Measurements from ENCODE around the gene CDH23.

The CDH23 gene

DNA sequence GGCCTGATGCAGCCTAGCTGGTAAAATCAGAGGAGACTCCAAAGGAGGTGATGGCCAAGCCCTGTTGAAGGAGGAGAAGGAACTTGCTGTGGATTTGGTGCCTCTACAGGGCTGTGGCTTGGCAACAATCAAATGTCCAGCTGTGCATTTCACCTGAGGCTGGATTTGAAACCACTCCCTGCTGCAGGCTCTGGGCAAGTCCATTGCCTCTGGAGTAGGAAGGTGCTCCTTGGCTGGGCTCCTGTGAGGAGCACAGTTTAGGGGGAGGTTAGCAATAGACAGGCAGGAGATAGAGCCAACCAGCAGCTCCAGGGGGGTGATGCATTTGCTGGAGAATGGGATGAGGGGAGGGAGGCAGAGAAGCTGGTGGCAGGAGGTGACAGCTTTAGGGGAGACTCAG is 26.5 kb downstream of the CDH23 start:
- ATAC-seq, result no peak
- TF ChIP-seq POU6F1 (CRISPR knock-in tag; IDR thresholded peaks at IDR 0.05; ENCODE audit: borderline replicate concordance, low read depth) (no peak), ESRRG (CRISPR knock-in tag; IDR thresholded peaks at IDR 0.05) (no peak), PPARA (CRISPR knock-in tag; IDR thresholded peaks at IDR 0.05; ENCODE audit: borderline replicate concordance) (no peak)

DNA sequence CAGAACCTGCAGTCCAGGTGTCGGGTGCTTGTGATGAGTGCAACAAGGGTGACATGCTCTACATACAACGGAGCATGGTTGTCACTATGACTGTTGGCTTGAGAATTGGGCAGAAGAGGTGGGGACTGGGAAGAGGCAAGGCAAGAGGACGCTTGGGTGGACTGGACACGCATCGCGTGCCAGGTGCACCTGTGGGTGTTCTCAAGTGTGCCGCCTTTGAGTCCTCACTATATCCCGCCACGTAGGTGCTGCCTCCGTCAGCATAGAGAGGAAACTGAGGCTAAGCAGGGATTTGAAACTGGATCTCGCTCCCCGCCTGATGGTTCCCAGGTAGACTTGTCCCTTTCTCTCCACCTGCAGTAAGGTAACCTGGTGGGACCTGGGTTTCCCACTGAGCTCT is 27.2 kb downstream of the CDH23 start:
- ATAC-seq, result no peak
- TF ChIP-seq ZNF8 (CRISPR knock-in tag; IDR thresholded peaks at IDR 0.05) (no peak), OSR1 (CRISPR knock-in tag; IDR thresholded peaks at IDR 0.05) (no peak), ISL1 (CRISPR knock-in tag; IDR thresholded peaks at IDR 0.05) (no peak), POU6F1 (CRISPR knock-in tag; IDR thresholded peaks at IDR 0.05; ENCODE audit: borderline replicate concordance, low read depth) (no peak), ZC3H10 (CRISPR knock-in tag; IDR thresholded peaks at IDR 0.05) (no peak), CSDC2 (CRISPR knock-in tag; IDR thresholded peaks at IDR 0.05) (no peak), ZFP3 (CRISPR knock-in tag; IDR thresholded peaks at IDR 0.05) (no peak), TCF4 (CRISPR knock-in tag; IDR thresholded peaks at IDR 0.05; ENCODE audit: borderline replicate concordance) (no peak), ESRRG (CRISPR knock-in tag; IDR thresholded peaks at IDR 0.05) (no peak), ARNTL (CRISPR knock-in tag; IDR thresholded peaks at IDR 0.05; ENCODE audit: borderline replicate concordance, low read depth) (no peak), ZNF565 (CRISPR knock-in tag; conservative IDR thresholded peaks at IDR 0.05; ENCODE audit: low read depth) (no peak), SNAI2 (CRISPR knock-in tag; IDR thresholded peaks at IDR 0.05) (no peak)
- TF ChIP-seq, protein P1, sequence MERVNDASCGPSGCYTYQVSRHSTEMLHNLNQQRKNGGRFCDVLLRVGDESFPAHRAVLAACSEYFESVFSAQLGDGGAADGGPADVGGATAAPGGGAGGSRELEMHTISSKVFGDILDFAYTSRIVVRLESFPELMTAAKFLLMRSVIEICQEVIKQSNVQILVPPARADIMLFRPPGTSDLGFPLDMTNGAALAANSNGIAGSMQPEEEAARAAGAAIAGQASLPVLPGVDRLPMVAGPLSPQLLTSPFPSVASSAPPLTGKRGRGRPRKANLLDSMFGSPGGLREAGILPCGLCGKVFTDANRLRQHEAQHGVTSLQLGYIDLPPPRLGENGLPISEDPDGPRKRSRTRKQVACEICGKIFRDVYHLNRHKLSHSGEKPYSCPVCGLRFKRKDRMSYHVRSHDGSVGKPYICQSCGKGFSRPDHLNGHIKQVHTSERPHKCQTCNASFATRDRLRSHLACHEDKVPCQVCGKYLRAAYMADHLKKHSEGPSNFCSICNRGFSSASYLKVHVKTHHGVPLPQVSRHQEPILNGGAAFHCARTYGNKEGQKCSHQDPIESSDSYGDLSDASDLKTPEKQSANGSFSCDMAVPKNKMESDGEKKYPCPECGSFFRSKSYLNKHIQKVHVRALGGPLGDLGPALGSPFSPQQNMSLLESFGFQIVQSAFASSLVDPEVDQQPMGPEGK (CRISPR knock-in tag; IDR thresholded peaks at IDR 0.05; ENCODE audit: borderline replicate concordance), result no peak
- TF ChIP-seq, protein P2, sequence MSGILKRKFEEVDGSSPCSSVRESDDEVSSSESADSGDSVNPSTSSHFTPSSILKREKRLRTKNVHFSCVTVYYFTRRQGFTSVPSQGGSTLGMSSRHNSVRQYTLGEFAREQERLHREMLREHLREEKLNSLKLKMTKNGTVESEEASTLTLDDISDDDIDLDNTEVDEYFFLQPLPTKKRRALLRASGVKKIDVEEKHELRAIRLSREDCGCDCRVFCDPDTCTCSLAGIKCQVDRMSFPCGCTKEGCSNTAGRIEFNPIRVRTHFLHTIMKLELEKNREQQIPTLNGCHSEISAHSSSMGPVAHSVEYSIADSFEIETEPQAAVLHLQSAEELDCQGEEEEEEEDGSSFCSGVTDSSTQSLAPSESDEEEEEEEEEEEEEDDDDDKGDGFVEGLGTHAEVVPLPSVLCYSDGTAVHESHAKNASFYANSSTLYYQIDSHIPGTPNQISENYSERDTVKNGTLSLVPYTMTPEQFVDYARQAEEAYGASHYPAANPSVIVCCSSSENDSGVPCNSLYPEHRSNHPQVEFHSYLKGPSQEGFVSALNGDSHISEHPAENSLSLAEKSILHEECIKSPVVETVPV (CRISPR knock-in tag; IDR thresholded peaks at IDR 0.05), result no peak

- TF ChIP-seq RARB (CRISPR knock-in tag; IDR thresholded peaks at IDR 0.05) (no peak), ISL1 (CRISPR knock-in tag; IDR thresholded peaks at IDR 0.05) (no peak), CSDC2 (CRISPR knock-in tag; IDR thresholded peaks at IDR 0.05) (no peak), ARNTL (CRISPR knock-in tag; IDR thresholded peaks at IDR 0.05; ENCODE audit: borderline replicate concordance, low read depth) (no peak), TOX (CRISPR knock-in tag; IDR thresholded peaks at IDR 0.05; ENCODE audit: borderline replicate concordance) (no peak), ZC3H10 (CRISPR knock-in tag; IDR thresholded peaks at IDR 0.05) (no peak), PPARA (CRISPR knock-in tag; IDR thresholded peaks at IDR 0.05; ENCODE audit: borderline replicate concordance) (no peak), TCF4 (CRISPR knock-in tag; IDR thresholded peaks at IDR 0.05; ENCODE audit: borderline replicate concordance) (no peak), ZNF8 (CRISPR knock-in tag; IDR thresholded peaks at IDR 0.05) (no peak), OSR1 (CRISPR knock-in tag; IDR thresholded peaks at IDR 0.05) (no peak), ZNF565 (CRISPR knock-in tag; conservative IDR thresholded peaks at IDR 0.05; ENCODE audit: low read depth) (no peak), SNAI2 (CRISPR knock-in tag; IDR thresholded peaks at IDR 0.05) (no peak), CREB5 (CRISPR knock-in tag; IDR thresholded peaks at IDR 0.05; ENCODE audit: low read depth) (no peak), POU6F1 (CRISPR knock-in tag; IDR thresholded peaks at IDR 0.05; ENCODE audit: borderline replicate concordance, low read depth) (no peak)
- TF ChIP-seq, protein P3, sequence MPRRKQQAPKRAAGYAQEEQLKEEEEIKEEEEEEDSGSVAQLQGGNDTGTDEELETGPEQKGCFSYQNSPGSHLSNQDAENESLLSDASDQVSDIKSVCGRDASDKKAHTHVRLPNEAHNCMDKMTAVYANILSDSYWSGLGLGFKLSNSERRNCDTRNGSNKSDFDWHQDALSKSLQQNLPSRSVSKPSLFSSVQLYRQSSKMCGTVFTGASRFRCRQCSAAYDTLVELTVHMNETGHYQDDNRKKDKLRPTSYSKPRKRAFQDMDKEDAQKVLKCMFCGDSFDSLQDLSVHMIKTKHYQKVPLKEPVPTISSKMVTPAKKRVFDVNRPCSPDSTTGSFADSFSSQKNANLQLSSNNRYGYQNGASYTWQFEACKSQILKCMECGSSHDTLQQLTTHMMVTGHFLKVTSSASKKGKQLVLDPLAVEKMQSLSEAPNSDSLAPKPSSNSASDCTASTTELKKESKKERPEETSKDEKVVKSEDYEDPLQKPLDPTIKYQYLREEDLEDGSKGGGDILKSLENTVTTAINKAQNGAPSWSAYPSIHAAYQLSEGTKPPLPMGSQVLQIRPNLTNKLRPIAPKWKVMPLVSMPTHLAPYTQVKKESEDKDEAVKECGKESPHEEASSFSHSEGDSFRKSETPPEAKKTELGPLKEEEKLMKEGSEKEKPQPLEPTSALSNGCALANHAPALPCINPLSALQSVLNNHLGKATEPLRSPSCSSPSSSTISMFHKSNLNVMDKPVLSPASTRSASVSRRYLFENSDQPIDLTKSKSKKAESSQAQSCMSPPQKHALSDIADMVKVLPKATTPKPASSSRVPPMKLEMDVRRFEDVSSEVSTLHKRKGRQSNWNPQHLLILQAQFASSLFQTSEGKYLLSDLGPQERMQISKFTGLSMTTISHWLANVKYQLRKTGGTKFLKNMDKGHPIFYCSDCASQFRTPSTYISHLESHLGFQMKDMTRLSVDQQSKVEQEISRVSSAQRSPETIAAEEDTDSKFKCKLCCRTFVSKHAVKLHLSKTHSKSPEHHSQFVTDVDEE (CRISPR knock-in tag; IDR thresholded peaks at IDR 0.05), result no peak
- no peak for ATAC-seq
Observed at GRCh38 chr10:71424496-71425194, 27.9 kb downstream of the CDH23 start.
